Activated CD4-positive, alpha-beta T cell treated with anti-CD3 and anti-CD28 coated beads, Interleukin-2, Interleukin-6, amounts not matched to agents 100 ng/mL and 50 ng/mL, durations not matched to agents 16 hours and 8 hours (primary cell): Measurements from ENCODE around the gene GLYATL1.
"Not testable (repeated sequence)": the region's sequence is repeated elsewhere in the genome, so short reads cannot be mapped to it uniquely, and the experiment has no call there.

ENCODE experiments used
- DNase-seq: peaks from one replicate; pipeline ENCODE4 v3.0.0-alpha.2; 2020

The GLYATL1 gene

DNA sequence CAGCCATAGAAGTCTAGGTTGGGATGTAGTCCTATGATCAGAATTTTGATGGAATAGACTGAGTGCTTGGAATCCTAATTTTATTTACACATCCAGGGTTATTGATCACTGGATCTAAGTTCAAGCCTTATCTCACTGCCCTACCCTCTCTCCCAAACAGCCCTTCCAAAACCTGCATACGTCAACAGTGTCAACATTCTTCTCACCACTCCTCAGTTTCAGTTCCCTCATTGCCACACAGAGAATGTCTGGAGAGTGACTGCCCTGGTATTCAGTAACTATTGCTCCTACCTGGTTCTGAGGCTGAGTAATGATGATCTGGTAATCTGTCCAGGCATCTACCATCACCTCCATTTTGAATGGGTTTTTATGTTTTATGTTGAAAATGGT, 60.0 kb downstream of the GLYATL1 start:
- DNase-seq = no peak

DNA sequence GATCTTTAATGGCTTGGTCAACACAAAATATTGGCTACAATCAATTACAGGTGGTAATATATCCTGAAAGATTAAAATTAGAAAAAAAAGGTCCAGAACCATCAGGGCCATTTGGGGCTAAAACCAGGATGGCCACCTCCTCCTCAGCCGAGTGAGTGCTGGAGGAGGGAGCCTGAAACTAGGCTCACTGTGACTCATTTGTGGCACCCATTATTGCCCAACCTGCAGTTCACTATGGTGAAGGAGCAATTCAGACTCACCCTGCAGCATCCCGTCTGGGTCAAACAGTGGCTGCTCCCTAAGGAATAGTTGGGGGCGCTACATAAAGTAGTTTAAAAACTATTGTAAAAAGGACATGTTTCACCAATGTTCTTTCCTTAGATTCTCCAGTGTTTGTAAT, 60.7 kb downstream of the GLYATL1 start:
- DNase-seq = no peak

DNA sequence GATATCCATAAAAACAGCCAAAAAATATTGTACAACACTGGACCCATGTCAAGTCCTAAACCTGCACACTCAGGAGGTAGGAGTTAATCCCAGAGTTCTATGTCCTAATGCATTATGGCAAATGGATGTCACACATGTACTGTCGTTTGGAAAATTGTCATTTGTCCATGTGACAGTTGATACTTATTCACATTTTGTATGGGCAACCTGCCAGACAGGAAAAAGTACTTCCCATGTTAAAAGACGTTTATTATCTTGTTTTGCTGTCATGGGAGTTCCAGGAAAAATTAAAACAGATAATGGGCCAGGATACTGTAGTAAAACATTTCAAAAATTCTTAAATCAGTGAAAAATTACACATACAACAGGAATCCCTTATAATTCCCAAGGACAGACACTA, 62.7 kb downstream of the GLYATL1 start:
- DNase-seq = not testable (repeated sequence)
